Ishikawa (cell line): ENCODE measurements around the gene GRIK5.

Experiments used
- EP300 ChIP-seq: IDR thresholded peaks from 2 replicates; pipeline ENCODE4 v1.6.1; 2012; ENCODE audit warnings: borderline replicate concordance
- FOXM1 ChIP-seq: IDR thresholded peaks from 2 replicates; pipeline ENCODE4 v1.6.1; 2012; ENCODE audit warnings: low read depth, borderline replicate concordance
- RAD21 ChIP-seq: IDR thresholded peaks from 2 replicates; pipeline ENCODE4 v1.6.1; 2012; ENCODE audit warnings: low read depth
- TAF1 ChIP-seq: IDR thresholded peaks from 2 replicates; pipeline ENCODE4 v1.6.1; 2012; ENCODE audit warnings: low read depth, mild to moderate bottlenecking
- TEAD4 ChIP-seq: IDR thresholded peaks from 2 replicates; pipeline ENCODE4 v1.6.1; 2012
- YY1 ChIP-seq: IDR thresholded peaks from 2 replicates; pipeline ENCODE4 v1.6.1; 2012; ENCODE audit warnings: low read depth
- TF ChIP-seq, protein P1 (sequence below): IDR thresholded peaks from 2 replicates; pipeline ENCODE4 v1.6.1; 2012
- TF ChIP-seq, protein P2 (sequence below): IDR thresholded peaks from 2 replicates; pipeline ENCODE4 v1.6.1; 2012; ENCODE audit warnings: low read depth, mild to moderate bottlenecking

DNA sequence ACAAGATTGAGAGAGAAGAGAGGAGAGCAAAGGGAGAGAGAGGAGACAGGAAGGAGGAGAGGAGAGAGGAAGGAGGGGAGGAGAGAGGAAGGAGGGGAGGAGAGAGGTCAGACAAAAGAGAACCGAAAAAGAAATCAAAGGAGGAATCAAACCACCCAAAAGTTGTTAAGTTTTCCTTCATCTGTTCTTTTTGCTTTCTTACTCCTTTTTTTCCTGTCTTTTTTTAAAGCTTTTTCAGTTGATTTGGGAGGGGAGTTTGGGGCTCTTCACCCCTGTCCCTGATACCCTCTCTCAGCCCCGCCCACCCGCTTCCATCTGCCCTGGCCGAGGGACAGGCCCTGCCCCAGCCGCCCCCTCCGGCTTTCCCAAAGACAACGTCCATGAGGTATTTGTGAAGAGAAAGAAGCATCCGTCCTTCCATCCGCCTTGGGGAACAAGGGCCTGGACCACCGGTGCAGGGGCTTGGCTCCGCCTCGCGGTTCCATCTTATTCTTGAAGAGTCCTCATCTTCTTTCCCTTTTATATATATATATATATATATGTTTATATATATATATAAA lies 19.3 kb upstream of the GRIK5 start:
- no peak for TF ChIP-seq RAD21
- no peak for TF ChIP-seq TAF1
- TF ChIP-seq YY1 = no peak
- TF ChIP-seq, protein P1, sequence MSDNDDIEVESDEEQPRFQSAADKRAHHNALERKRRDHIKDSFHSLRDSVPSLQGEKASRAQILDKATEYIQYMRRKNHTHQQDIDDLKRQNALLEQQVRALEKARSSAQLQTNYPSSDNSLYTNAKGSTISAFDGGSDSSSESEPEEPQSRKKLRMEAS = no peak
- no peak for TF ChIP-seq EP300
- no peak for TF ChIP-seq TEAD4
- TF ChIP-seq, protein P2, sequence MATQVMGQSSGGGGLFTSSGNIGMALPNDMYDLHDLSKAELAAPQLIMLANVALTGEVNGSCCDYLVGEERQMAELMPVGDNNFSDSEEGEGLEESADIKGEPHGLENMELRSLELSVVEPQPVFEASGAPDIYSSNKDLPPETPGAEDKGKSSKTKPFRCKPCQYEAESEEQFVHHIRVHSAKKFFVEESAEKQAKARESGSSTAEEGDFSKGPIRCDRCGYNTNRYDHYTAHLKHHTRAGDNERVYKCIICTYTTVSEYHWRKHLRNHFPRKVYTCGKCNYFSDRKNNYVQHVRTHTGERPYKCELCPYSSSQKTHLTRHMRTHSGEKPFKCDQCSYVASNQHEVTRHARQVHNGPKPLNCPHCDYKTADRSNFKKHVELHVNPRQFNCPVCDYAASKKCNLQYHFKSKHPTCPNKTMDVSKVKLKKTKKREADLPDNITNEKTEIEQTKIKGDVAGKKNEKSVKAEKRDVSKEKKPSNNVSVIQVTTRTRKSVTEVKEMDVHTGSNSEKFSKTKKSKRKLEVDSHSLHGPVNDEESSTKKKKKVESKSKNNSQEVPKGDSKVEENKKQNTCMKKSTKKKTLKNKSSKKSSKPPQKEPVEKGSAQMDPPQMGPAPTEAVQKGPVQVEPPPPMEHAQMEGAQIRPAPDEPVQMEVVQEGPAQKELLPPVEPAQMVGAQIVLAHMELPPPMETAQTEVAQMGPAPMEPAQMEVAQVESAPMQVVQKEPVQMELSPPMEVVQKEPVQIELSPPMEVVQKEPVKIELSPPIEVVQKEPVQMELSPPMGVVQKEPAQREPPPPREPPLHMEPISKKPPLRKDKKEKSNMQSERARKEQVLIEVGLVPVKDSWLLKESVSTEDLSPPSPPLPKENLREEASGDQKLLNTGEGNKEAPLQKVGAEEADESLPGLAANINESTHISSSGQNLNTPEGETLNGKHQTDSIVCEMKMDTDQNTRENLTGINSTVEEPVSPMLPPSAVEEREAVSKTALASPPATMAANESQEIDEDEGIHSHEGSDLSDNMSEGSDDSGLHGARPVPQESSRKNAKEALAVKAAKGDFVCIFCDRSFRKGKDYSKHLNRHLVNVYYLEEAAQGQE = no peak
- no peak for TF ChIP-seq FOXM1
